Measurements from ENCODE around the gene DBNL.

Gene DBNL

GRCh38 chr7:44094365-44094764 lies 49.9 kb downstream of the DBNL start:
- ChIA-PET CTCF (no interaction called here), POLR2A (ENCODE audit: low non-redundant PET) (no interaction called here)
- no peak overlapping the region for H3K27ac ChIP-seq
- DNase-seq (ENCODE audit: low spot score): no peak
- no peak for TF ChIP-seq CTCF (conservative IDR thresholded peaks at IDR 0.05; ENCODE audit: low read depth)

GRCh38 chr7:44094883-44095592 lies 50.5 kb downstream of the DBNL start:
- POLR2A ChIA-PET (ENCODE audit: low non-redundant PET): no interaction called here
- H3K27ac ChIP-seq: no peak overlapping the region

GRCh38 chr7:44095781-44096180 lies 51.3 kb downstream of the DBNL start:
- ChIA-PET POLR2A (ENCODE audit: low non-redundant PET) (no interaction called here), CTCF (no interaction called here)
- no peak overlapping the region for H3K27ac ChIP-seq
- TF ChIP-seq CTCF (conservative IDR thresholded peaks at IDR 0.05; ENCODE audit: low read depth): no peak
- DNase-seq (ENCODE audit: low spot score): no peak

More at GRCh38 chr7:44094883-44095592, 50.5 kb downstream of the DBNL start:
- DNase-seq (ENCODE audit: low spot score): no peak
- TF ChIP-seq CTCF (conservative IDR thresholded peaks at IDR 0.05; ENCODE audit: low read depth): no peak
- CTCF ChIA-PET: no interaction called here

GRCh38 chr7:44096326-44096881 lies 51.9 kb downstream of the DBNL start:
- POLR2A ChIA-PET (ENCODE audit: low non-redundant PET): no interaction called here
- CTCF ChIA-PET: interaction anchor here (0.6 kb wide), 1 partner anchor 8 kb away, joined by 3 read pairs; no protein-coding TSS in a partner anchor

DNA sequence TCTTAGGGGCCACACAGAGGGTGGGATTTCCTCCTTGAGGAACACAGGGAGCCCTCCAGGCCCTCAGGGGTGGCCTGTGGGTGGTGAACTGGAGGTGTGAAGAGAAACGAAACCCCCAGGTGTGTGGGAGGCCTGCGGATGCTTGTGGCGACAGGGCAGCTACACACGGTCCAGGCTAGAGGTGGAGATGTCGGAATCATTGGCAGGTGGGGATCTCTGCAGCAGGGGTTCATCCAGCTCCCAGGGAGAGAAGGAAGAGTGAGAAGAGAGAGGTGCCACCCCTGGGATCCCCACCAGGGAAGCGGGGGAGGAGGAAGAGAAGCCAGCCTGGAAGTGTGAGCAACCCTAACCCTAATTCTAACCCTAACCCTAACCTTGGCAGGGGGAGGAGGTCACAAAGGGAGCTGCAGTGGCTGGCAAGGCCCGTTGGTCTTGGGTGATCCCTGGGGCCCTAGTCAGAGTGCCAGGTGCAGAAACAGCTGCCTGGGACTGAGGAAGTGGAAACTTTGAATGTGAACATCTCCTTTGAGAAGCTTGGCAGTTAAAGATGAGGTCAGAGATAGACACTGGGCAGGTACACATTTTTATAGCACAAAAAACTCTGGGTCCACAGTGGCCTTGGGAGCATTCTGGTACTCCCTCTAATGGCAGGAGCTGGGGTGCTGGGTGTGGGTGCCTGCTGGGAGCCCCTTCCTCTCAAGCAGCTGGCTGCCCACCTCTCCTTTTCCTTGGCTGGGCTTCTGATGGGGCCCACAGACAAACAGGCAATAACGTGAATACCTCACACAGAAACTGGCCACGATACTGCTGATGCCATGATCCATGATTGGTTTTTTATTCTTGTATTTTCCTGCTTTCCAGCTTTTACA lies 52.8 kb downstream of the DBNL start:
- ChIA-PET CTCF (interaction anchor here (0.6 kb wide), 1 partner anchor 9 kb away, joined by 3 read pairs; no protein-coding TSS in a partner anchor), POLR2A (ENCODE audit: low non-redundant PET) (no interaction called here)
- DNase-seq (ENCODE audit: low spot score): no peak
- no peak for TF ChIP-seq CTCF (conservative IDR thresholded peaks at IDR 0.05; ENCODE audit: low read depth)
- no peak overlapping the region for H3K27ac ChIP-seq

More at GRCh38 chr7:44096326-44096881, 51.9 kb downstream of the DBNL start:
- TF ChIP-seq CTCF (conservative IDR thresholded peaks at IDR 0.05; ENCODE audit: low read depth): no peak
- DNase-seq (ENCODE audit: low spot score): no peak
- H3K27ac ChIP-seq: no peak overlapping the region
